ENCODE results near the gene SMAD3. TPM values are rescaled to one million over a fixed set of nuclear protein-coding genes. Genes with fewer than 3 reads are reported as not detected.

Gene SMAD3
- total and polyA plus RNA-seq, 4 donors = 4.0 to 12.2 (median 5.5) TPM

DNA sequence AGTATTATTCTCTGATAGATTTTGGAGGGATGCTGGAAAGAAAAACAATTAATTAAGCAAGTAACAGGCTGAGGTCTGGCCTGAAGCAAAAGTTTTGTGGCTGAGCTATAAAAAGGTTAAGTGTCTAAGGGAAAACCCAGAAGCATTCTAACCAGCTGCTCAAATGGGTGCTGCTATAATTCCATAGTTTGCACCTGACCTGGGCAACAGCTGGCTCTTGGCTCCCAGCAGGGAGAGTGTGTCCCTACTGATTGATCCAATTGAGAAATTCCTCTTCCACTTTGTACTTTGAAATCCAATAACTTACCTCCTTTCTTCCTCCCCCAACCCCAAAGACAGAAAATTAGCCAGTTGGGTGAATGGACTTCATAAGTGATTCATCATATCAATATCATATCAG is 27.7 kb upstream of the SMAD3 start:
- Histone ChIP-seq H3K27me3 (ENCODE audit: control insufficient read depth in 4 of 4, insufficient read depth in 4 of 4, low read length in 3 of 4) (no peaks in the 10 kb centered on the region), H3K9me3 (ENCODE audit: control insufficient read depth in 4 of 4, low read length in 3 of 4) (no peaks in the 10 kb centered on the region), H3K27ac (ENCODE audit: low read depth in 1 of 2, low read length in 2 of 2) (no peak overlapping the region), H3K4me1 (ENCODE audit: control insufficient read depth in 4 of 4, insufficient read depth in 4 of 4, low read length in 3 of 4) (peaks cover 5 to 22% (median 17%) of the 10 kb centered on the region in 4 donors), H3K36me3 (ENCODE audit: control insufficient read depth in 4 of 4, insufficient read depth in 3 of 4, low read depth in 1 of 4, low read length in 3 of 4) (no peaks in the 10 kb centered on the region), H3K9ac (ENCODE audit: low read depth in 1 of 2, low read length in 2 of 2) (no peak overlapping the region), H3K4me3 (ENCODE audit: low read depth in 1 of 3, low read length in 3 of 3) (no peak overlapping the region)
- no peak for DNase-seq (ENCODE audit: low spot score)
- TF ChIP-seq RXRA (IDR thresholded peaks at IDR 0.05) (no peak), TAF1 (conservative IDR thresholded peaks at IDR 0.05) (no peak), JUND (IDR thresholded peaks at IDR 0.05) (no peak), HNF4A (conservative IDR thresholded peaks at IDR 0.05) (peak in 1 of 2 donors; percentile 65)
- TF ChIP-seq, protein P1, sequence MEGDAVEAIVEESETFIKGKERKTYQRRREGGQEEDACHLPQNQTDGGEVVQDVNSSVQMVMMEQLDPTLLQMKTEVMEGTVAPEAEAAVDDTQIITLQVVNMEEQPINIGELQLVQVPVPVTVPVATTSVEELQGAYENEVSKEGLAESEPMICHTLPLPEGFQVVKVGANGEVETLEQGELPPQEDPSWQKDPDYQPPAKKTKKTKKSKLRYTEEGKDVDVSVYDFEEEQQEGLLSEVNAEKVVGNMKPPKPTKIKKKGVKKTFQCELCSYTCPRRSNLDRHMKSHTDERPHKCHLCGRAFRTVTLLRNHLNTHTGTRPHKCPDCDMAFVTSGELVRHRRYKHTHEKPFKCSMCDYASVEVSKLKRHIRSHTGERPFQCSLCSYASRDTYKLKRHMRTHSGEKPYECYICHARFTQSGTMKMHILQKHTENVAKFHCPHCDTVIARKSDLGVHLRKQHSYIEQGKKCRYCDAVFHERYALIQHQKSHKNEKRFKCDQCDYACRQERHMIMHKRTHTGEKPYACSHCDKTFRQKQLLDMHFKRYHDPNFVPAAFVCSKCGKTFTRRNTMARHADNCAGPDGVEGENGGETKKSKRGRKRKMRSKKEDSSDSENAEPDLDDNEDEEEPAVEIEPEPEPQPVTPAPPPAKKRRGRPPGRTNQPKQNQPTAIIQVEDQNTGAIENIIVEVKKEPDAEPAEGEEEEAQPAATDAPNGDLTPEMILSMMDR (IDR thresholded peaks at IDR 0.05; ENCODE audit: low read depth, low read length, missing input control) = no peak
- TF ChIP-seq, protein P2, sequence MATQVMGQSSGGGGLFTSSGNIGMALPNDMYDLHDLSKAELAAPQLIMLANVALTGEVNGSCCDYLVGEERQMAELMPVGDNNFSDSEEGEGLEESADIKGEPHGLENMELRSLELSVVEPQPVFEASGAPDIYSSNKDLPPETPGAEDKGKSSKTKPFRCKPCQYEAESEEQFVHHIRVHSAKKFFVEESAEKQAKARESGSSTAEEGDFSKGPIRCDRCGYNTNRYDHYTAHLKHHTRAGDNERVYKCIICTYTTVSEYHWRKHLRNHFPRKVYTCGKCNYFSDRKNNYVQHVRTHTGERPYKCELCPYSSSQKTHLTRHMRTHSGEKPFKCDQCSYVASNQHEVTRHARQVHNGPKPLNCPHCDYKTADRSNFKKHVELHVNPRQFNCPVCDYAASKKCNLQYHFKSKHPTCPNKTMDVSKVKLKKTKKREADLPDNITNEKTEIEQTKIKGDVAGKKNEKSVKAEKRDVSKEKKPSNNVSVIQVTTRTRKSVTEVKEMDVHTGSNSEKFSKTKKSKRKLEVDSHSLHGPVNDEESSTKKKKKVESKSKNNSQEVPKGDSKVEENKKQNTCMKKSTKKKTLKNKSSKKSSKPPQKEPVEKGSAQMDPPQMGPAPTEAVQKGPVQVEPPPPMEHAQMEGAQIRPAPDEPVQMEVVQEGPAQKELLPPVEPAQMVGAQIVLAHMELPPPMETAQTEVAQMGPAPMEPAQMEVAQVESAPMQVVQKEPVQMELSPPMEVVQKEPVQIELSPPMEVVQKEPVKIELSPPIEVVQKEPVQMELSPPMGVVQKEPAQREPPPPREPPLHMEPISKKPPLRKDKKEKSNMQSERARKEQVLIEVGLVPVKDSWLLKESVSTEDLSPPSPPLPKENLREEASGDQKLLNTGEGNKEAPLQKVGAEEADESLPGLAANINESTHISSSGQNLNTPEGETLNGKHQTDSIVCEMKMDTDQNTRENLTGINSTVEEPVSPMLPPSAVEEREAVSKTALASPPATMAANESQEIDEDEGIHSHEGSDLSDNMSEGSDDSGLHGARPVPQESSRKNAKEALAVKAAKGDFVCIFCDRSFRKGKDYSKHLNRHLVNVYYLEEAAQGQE (IDR thresholded peaks at IDR 0.05) = no peak

DNA sequence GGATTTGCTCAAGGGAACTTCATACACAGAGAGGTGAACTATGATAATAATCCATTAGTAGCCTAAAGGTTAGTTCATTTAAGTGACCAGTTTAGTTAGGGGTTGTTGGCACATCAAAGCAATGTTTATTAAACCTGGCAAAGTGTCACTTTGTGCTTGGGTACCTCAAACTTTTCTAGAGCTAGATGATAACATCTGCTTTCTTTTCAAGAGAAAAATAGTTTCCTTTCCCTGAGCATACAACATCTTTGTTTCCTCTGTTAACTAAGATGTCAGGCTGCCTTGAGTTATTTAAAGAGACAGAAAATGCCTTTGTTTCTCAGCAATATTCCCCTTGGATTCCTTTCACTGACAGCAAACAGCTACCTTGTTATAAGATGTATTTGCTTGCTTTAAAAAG is 26.7 kb upstream of the SMAD3 start:
- TF ChIP-seq JUND (IDR thresholded peaks at IDR 0.05) (no peak), HNF4G (IDR thresholded peaks at IDR 0.05) (no peak), YY1 (IDR thresholded peaks at IDR 0.05) (no peak), EGR1 (IDR thresholded peaks at IDR 0.05; ENCODE audit: low read depth in 2 of 2) (no peak), FOXA2 (IDR thresholded peaks at IDR 0.05) (no peak), SP1 (IDR thresholded peaks at IDR 0.05) (no peak)
- TF ChIP-seq, protein P3, sequence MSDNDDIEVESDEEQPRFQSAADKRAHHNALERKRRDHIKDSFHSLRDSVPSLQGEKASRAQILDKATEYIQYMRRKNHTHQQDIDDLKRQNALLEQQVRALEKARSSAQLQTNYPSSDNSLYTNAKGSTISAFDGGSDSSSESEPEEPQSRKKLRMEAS (IDR thresholded peaks at IDR 0.05) = no peak
- TF ChIP-seq, protein P4, sequence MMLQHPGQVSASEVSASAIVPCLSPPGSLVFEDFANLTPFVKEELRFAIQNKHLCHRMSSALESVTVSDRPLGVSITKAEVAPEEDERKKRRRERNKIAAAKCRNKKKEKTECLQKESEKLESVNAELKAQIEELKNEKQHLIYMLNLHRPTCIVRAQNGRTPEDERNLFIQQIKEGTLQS (IDR thresholded peaks at IDR 0.05) = no peak
- TF ChIP-seq, protein P5, sequence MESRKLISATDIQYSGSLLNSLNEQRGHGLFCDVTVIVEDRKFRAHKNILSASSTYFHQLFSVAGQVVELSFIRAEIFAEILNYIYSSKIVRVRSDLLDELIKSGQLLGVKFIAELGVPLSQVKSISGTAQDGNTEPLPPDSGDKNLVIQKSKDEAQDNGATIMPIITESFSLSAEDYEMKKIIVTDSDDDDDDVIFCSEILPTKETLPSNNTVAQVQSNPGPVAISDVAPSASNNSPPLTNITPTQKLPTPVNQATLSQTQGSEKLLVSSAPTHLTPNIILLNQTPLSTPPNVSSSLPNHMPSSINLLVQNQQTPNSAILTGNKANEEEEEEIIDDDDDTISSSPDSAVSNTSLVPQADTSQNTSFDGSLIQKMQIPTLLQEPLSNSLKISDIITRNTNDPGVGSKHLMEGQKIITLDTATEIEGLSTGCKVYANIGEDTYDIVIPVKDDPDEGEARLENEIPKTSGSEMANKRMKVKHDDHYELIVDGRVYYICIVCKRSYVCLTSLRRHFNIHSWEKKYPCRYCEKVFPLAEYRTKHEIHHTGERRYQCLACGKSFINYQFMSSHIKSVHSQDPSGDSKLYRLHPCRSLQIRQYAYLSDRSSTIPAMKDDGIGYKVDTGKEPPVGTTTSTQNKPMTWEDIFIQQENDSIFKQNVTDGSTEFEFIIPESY (IDR thresholded peaks at IDR 0.05) = no peak
- no peak for DNase-seq (ENCODE audit: low spot score)
- H3K4me1 ChIP-seq (ENCODE audit: control insufficient read depth in 4 of 4, insufficient read depth in 4 of 4, low read length in 3 of 4) = peaks cover 5 to 26% (median 20%) of the 10 kb centered on the region in 4 donors

More for the DNA sequence above, 26.7 kb upstream of the SMAD3 start:
- H3K4me3 ChIP-seq (ENCODE audit: low read depth in 1 of 3, low read length in 3 of 3) = no peak overlapping the region
- H3K9me3 ChIP-seq (ENCODE audit: control insufficient read depth in 4 of 4, low read length in 3 of 4) = no peaks in the 10 kb centered on the region
- no peak overlapping the region for H3K9ac ChIP-seq (ENCODE audit: low read depth in 1 of 2, low read length in 2 of 2)
- no peak overlapping the region for H3K27ac ChIP-seq (ENCODE audit: low read depth in 1 of 2, low read length in 2 of 2)
- no peaks in the 10 kb centered on the region for H3K27me3 ChIP-seq (ENCODE audit: control insufficient read depth in 4 of 4, insufficient read depth in 4 of 4, low read length in 3 of 4)
- no peaks in the 10 kb centered on the region for H3K36me3 ChIP-seq (ENCODE audit: control insufficient read depth in 4 of 4, insufficient read depth in 3 of 4, low read depth in 1 of 4, low read length in 3 of 4)

Data from liver (tissue), 9 donors.